ENCODE measurements around the gene LCN2.

LCN2 gene

GRCh38 chr9:128115187-128116103 lies 33.8 kb upstream of the LCN2 start:
- no peak for DNase-seq

- no peak for DNase-seq
These were observed 32.9 kb upstream of the LCN2 start for GRCh38 chr9:128116104-128117083.

GRCh38 chr9:128117613-128118471 lies 31.4 kb upstream of the LCN2 start:
- DNase-seq, result no peak

GRCh38 chr9:128118472-128118857 lies 30.8 kb upstream of the LCN2 start:
- no peak for DNase-seq

GRCh38 chr9:128118971-128119665 lies 30.1 kb upstream of the LCN2 start:
- no peak for DNase-seq

- no peak for DNase-seq
These were observed 29.1 kb upstream of the LCN2 start for GRCh38 chr9:128120061-128120740.

- DNase-seq, result no peak
These were observed 28.4 kb upstream of the LCN2 start for GRCh38 chr9:128120741-128121465.

- DNase-seq, result no peak
These were observed 27.8 kb upstream of the LCN2 start for GRCh38 chr9:128121466-128121810.

- no peak for DNase-seq
These were observed 27.1 kb upstream of the LCN2 start for GRCh38 chr9:128121924-128122808.

GRCh38 chr9:128122809-128123175 lies 26.5 kb upstream of the LCN2 start:
- DNase-seq, result no peak

GRCh38 chr9:128123451-128124080 lies 25.7 kb upstream of the LCN2 start:
- no peak for DNase-seq

GRCh38 chr9:128124451-128124850 lies 24.8 kb upstream of the LCN2 start:
- no peak for DNase-seq

- no peak for DNase-seq
These were observed 24.2 kb upstream of the LCN2 start for GRCh38 chr9:128124873-128125579.

- no peak for DNase-seq
These were observed 23.5 kb upstream of the LCN2 start for GRCh38 chr9:128125580-128126354.

- no peak for DNase-seq
These were observed 21.7 kb upstream of the LCN2 start, which contains the start of gene PTGES2 for GRCh38 chr9:128127568-128127989. PTGES2 (minus strand) TSS chr9:128127729; CDS start chr9:128127717, 12 bp downstream.

GRCh38 chr9:128127990-128128835 lies 21.0 kb upstream of the LCN2 start:
- DNase-seq, result no peak

Data from cortex of kidney (tissue), 1 donor.